NCI-H1048 (cell line): Measurements from ENCODE around the gene KMT2C.

ENCODE experiments used
- DNase-seq: peaks from one replicate; lab custom pipeline; 2025; lab: John Stamatoyannopoulos, UW

Gene KMT2C

DNA sequence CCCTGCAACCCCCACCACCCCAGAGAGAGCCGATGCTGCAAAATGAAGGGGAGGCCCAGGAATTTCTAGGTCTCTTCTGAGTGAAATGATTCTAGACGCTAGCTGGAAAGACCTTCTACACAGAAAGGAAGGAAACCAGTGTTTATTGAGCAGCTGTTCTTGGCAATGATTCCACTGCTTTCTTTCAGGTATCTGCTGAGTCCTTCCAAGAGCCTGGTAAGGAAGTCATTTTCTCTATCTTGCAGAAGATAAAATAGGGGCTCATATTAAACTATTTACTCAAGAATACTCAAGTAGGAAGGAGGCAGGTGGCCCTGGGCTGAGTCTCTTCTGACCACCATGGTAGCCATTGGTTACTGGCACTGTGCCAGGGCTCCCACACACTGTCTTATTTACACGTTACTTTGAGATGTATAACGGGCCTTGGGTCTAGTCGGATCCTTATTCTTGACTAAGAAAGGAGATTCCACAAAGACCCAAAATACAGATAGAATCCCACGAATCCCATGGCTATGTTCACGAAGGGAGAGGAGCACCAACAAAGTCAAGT, 298.3 kb downstream of the KMT2C start:
- no peak for DNase-seq

DNA sequence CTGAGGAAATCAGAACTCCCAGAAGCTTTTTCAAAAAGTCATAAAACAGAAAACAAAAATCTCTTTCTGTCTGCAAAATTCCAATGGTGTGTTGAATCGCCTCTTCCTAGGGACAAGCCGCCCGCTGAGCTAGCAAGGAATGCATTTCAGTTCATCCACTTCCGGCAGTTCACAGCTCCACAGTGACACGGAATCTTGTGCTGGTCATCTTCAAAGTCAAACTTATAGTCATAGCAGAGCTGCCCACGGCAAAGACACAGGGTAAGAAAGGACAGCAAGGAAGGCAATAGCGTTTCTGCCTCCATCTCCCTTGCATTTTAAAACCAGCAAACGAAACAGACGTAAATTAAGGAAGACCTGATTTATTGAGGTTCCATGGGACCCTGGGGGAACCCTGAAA, 299.1 kb downstream of the KMT2C start:
- no peak for DNase-seq

GRCh38 chr7:152133804-152134203, 302.0 kb downstream of the KMT2C start:
- no peak for DNase-seq

DNA sequence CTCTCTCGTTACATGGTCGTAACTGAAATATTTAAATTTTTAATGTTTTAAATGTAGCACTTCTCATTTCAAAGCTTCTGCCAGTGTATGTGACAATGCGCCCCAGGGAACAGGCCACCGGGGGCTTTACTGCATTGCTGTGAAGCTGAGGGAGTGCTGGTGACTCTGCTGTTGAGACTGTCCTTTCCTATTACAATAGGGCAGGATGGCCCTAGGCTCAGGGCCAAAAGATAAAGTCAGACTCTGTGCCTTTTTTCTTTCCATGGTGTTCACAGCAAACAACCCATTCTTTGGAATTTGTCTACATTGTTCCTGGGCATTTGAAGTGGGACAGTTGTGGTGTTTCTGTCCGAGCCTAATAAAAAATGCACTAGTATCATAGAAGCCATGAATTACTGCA, 303.0 kb downstream of the KMT2C start:
- no peak for DNase-seq

DNA sequence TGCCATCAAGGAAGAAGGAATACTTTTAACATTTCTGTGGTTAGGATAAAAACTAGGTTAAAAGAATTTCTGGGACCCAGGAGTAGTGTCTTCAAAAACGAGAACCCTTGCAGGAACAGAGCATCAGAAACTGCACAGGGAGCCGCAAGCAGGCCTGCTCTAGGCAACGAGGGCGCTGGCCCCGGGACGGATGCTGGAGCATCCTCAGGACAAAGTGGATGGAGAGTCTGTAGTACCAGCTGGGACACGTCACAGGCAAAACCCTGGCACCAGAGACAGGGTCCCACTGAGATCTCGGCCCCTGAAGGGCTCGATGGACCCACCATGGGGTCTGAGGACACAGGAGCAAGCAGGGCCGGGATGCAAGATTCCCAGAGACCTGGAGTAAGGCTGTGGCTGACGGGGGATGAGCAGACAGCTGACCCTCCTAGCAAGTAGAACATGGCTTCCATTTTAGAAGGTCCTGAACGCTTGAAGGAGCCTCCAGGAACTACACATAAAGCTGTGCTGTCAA, 303.8 kb downstream of the KMT2C start:
- no peak for DNase-seq

- DNase-seq, result no peak
Observed at GRCh38 chr7:152130658-152131590, 304.9 kb downstream of the KMT2C start.

DNA sequence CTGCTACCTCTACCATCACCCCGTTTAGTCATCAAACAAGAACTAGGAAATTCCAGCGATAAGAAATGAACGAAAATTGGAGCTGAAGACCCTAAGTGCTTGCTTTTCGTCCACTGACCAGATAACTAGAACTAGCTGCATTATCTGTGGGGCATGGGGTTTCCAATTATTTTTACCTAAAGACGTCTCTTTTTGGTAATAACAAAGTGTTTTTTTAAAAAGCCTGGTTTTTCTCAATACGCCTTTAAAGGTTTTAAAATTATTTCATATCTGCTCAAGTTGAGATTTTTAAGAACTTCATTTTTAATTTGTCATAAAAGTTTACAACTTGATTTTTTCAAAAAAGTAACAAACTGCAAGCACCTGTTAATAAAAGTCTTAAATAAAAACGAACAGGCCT, 306.1 kb downstream of the KMT2C start:
- no peak for DNase-seq

DNA sequence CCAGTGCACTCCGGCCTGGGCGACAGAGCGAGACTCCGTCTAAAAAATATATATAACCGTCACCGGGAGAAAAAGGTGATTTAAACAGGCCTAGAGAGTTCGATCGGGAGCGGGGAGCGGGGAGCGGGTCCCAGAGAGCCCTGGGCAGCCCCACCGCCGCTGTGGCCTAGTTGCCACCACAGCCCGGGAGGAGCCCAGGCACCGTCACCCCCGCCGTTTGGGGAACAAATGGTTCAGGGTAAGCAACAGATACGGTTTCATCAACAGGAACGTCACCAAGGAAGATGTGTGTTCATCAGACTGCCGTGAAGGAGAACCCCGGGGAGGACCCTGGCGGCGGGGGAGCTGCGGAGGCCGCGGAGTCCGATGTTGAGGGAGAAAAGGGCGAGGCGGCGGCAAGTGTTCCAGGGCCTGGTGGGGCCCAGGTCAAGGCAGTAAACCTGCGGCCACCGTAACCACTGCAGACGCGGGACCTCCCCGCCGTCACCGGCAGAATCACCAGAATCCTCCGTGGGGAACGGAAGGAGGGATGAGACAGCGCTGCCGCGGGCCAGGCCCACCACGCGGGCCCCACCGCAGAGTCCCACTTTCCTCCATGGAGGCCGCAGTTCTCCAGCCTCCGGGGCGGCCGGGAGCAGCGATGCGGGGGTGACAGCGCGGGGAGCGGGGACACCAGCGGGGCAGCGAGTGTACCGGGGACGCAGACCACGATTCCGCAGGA, 306.9 kb downstream of the KMT2C start:
- DNase-seq, result no peak

GRCh38 chr7:152128252-152128651, 307.6 kb downstream of the KMT2C start:
- DNase-seq, result no peak

GRCh38 chr7:152127229-152127628, 308.6 kb downstream of the KMT2C start:
- DNase-seq, result no peak

GRCh38 chr7:152126741-152127140, 309.1 kb downstream of the KMT2C start:
- DNase-seq, result no peak

DNA sequence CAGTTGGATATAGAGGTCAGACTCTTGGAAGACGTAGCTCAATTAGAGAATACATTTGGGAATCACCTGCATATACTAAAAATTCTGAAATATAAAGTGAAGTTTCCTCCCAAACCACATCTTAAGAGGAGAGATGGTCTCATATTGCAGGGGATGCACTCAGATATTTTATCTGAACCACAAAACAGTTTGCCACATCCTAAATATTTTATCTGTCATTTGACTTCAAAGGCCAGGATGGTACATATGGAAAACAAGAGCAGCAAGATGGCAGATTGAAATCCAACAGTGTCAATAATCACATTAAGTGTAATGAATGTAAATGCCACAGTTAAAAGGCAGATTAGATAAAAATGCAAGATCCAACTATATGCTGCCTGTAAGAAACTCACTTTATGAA, 313.3 kb downstream of the KMT2C start:
- no peak for DNase-seq

DNA sequence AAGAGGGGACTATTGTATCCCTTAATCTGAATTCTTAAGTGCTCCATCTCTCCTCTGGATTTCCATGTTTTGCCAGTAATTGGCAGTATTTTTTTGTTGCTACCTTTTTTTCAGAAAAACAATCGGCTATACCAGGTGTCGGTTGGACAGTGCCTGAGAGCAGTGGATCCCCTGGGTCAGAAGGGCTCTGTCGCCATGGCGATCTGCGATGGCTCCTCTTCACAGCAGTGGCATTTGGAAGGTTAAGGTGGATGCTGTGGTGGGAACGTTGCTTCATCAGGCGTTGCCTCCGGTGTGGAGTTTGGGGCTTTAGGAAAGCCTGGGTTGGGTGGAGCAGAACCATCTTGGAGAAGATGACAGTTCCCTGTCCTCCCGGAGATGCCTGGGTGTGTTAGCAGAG, 314.4 kb downstream of the KMT2C start:
- no peak for DNase-seq

- no peak for DNase-seq
Observed at GRCh38 chr7:152120776-152121175, 315.0 kb downstream of the KMT2C start.

GRCh38 chr7:152120210-152120609, 315.6 kb downstream of the KMT2C start:
- no peak for DNase-seq

GRCh38 chr7:152117356-152117755, 318.4 kb downstream of the KMT2C start:
- no peak for DNase-seq

DNA sequence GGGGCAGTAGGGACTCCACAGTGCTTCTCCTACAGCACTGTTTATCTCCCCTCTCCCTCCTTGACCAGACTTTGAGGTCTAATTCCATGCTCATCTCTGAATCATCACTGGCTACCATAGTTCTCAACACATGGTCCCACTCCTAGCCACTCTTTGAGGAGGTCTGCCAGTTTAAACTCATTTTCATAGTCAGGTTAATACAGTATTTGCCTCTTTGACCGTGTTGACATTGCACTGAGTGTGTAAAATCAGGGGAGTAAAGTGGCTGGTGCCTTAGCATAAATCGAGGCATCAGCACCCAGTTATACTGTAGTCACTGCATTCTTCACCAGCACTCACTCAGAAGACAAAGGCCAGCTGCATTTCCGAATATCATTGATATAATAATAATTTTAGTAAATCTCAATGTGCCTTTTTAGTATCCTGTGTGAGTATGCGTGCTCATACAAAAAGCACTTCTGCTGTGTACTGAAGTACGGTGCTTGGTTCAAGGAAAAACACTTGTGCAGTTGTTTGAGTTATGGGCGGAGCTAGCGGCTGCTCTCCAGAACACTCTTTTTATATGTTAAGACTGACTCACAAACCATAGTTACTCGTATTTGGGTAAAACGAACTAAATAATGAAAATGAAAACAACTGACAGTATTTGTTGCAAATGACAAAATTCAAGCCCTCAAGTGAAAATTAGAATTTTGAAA, 320.6 kb downstream of the KMT2C start:
- DNase-seq, result no peak

GRCh38 chr7:152112829-152113228, 323.0 kb downstream of the KMT2C start:
- no peak for DNase-seq

GRCh38 chr7:152108359-152108758, 327.4 kb downstream of the KMT2C start:
- DNase-seq, result no peak

GRCh38 chr7:152107945-152108344, 327.9 kb downstream of the KMT2C start:
- DNase-seq, result no peak

DNA sequence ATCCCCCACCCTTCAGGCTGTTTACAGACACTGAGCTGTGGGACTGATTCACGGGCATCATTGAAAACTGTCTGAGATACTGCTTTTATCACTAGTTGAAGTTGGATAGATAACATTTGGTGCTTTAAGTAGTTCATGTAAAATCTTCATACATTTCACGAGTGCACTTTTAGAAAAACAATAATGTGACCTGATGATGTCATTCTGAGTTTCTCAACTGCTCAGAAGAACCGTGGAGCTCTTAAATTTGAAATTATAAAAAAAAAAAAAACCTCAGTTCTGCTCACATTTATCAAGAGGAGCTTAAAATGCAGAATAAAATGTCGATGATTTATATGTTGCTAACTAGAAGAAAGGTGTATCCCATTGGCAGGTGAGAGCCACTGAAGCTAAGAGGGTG, 328.8 kb downstream of the KMT2C start:
- DNase-seq, result no peak

DNA sequence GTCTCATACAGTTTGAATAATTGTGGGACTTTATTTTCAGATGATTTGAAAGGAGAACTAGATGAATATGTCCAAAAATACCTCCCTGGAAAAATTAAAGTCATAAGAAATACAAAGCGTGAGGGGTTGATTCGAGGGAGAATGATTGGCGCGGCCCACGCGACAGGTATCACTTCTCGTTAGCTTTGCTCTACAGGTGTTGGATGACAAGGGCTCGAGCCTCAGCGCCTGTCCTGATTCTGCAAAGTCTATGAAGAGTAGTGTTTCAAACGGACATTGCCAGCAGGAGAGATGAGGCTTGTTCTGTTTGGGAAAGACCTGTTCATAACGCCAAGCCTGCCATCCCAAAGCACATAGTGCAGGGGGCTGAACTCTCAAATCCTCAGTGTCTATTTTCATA, 330.6 kb downstream of the KMT2C start:
- DNase-seq, result no peak
